Measurements from ENCODE around the gene SYCP2. TPM values are rescaled to one million over a fixed set of nuclear protein-coding genes. Genes with fewer than 3 reads are reported as not detected.

Gene SYCP2
- total RNA-seq, 1 donor from 2014 or later = 1.6 TPM

DNA sequence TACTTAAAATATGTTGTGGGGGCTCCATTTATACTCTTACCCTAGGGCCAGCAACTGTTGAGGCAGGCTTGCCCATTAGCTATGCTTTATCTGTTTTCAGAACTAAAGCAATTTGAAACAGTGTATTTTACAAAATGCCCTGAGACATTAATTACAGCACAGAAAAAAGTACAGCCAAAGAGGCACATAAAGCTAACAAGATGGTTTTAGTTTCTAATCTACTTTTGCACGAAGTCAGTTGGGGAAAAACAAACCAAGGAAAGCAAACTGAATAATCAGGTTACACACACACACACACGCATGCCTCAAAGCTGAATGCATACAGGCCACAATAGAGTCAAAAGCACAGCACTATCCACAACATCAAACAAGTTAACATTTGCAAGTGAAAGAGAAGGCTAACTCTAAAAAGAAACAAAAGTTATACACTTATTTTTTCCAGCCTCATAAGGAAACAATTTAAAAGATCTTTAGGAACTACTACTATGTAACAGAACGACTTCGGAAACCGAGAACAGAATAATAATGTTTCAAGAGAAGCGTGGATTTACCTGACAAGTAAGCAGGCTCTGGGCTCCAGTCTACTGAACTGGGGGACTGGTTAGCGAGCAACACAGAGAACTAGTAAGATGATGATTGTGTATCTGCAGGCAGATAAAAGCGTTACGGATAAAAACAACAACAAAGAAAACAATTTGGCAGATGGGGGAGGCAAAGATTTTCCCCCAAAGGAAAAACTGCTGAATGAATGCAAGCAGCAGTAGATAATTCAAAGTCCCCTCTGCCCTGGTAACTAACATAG, 1.7 kb downstream of the SYCP2 start:
- TF ChIP-seq, protein P1, sequence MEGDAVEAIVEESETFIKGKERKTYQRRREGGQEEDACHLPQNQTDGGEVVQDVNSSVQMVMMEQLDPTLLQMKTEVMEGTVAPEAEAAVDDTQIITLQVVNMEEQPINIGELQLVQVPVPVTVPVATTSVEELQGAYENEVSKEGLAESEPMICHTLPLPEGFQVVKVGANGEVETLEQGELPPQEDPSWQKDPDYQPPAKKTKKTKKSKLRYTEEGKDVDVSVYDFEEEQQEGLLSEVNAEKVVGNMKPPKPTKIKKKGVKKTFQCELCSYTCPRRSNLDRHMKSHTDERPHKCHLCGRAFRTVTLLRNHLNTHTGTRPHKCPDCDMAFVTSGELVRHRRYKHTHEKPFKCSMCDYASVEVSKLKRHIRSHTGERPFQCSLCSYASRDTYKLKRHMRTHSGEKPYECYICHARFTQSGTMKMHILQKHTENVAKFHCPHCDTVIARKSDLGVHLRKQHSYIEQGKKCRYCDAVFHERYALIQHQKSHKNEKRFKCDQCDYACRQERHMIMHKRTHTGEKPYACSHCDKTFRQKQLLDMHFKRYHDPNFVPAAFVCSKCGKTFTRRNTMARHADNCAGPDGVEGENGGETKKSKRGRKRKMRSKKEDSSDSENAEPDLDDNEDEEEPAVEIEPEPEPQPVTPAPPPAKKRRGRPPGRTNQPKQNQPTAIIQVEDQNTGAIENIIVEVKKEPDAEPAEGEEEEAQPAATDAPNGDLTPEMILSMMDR (conservative IDR thresholded peaks at IDR 0.05) = no peak
- Mint-ChIP-seq H3K27ac (peak overlapping the region; percentile 11), H3K9me3 (no peaks in the 10 kb centered on the region), H3K27me3 (peaks cover 3% of the 10 kb centered on the region), H3K36me3 (no peaks in the 10 kb centered on the region), H3K4me3 (peak overlapping the region; percentile 83), H3K4me1 (ENCODE audit: unreplicated experiment) (peaks cover 12% of the 10 kb centered on the region)
- no peak for DNase-seq (ENCODE audit: extremely low spot score, unreplicated experiment)

DNA sequence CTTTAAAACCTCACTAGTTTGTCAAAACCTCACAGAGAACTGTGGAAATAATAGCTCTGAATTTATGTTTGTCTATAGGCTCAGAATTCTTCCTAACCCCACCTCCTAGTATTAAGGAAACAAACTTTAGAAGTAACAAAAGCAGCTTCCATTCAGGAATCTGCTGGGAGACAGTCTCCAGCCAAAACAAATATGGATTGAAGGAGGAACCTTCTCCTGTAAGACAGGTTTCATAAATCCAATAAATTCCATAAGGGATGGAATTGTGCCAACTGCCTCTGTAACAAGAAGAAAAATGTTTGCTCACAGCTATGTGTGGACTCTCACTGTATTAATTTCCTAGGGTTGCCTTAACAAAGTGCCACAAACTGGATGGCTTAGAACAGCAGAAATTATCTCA, 7.5 kb downstream of the SYCP2 start:
- Mint-ChIP-seq H3K36me3 (no peaks in the 10 kb centered on the region), H3K4me1 (ENCODE audit: unreplicated experiment) (peaks cover 15% of the 10 kb centered on the region), H3K27ac (no peak overlapping the region), H3K4me3 (no peak overlapping the region), H3K9me3 (no peaks in the 10 kb centered on the region), H3K27me3 (no peaks in the 10 kb centered on the region)
- no peak for DNase-seq (ENCODE audit: extremely low spot score, unreplicated experiment)
- TF ChIP-seq, protein P1 (conservative IDR thresholded peaks at IDR 0.05) = no peak

DNA sequence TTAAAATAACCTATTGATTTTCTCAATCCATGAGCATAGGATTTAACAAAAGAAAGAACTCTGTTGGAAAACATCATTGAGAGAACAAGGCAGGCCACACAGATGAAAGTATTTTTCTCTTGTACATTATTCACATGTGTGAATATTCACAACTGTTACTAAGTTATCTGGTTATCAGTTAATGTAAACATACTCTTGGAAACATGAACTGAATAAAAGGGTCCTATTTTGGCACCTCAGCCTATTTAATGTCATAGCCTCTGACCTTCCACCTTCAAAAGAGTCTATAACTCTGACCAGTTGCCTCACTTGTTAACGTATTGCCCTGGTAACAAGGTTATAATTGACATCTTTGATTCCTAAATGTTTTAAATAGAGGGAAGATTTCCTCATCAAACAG, 8.1 kb downstream of the SYCP2 start:
- no peak for DNase-seq (ENCODE audit: extremely low spot score, unreplicated experiment)
- no peaks in the 10 kb centered on the region for H3K9me3 Mint-ChIP-seq
- TF ChIP-seq, protein P1 (conservative IDR thresholded peaks at IDR 0.05) = no peak
- H3K27ac Mint-ChIP-seq = no peak overlapping the region
- no peaks in the 10 kb centered on the region for H3K27me3 Mint-ChIP-seq
- H3K4me3 Mint-ChIP-seq = no peak overlapping the region
- no peaks in the 10 kb centered on the region for H3K36me3 Mint-ChIP-seq
- peaks cover 15% of the 10 kb centered on the region for H3K4me1 Mint-ChIP-seq (ENCODE audit: unreplicated experiment)

DNA sequence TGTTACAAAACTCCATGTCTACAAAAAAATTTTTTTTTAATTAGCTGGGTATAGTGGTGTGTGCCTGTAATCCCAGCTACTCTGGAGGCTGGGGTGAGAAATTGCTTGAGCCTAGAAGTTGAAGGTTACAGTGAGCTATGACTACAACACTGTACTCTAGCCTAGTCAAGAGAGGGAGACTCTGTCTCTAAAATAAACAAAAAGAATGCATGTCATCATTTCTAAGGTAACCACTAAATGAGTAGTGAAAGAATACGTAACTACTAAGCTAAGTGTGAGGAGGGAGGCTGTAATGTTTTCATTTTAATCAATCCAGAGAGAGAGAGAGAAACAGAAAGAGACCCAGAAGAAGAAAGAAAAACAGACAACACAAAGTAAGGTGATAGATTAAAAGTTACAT, 9.9 kb downstream of the SYCP2 start:
- Mint-ChIP-seq H3K27me3 (no peaks in the 10 kb centered on the region), H3K4me1 (ENCODE audit: unreplicated experiment) (peaks cover 15% of the 10 kb centered on the region), H3K27ac (no peak overlapping the region)

DNA sequence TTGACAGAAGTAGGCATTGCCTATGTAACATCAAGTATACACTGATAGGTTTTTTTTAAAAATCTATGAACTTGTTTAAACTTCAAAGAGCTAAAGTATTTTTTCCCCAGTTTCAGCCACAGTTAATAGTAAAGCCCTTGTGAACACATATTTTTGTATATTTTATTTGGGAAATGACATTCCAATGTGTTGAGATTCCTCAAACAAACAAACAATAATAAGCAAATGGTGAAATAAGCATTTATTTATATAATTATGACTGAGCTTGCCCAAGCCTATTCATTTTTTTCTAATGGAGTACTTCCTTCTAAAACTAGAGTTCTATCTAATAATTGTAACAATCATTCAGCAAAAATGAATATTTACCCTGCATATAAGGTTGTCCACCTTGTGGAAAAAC, 12.5 kb downstream of the SYCP2 start:
- H3K9me3 Mint-ChIP-seq = no peaks in the 10 kb centered on the region
- no peak for DNase-seq (ENCODE audit: extremely low spot score, unreplicated experiment)
- peaks cover 12% of the 10 kb centered on the region for H3K4me1 Mint-ChIP-seq (ENCODE audit: unreplicated experiment)

More for the DNA sequence above, 9.9 kb downstream of the SYCP2 start:
- DNase-seq (ENCODE audit: extremely low spot score, unreplicated experiment) = no peak
- Mint-ChIP-seq H3K9me3 (no peaks in the 10 kb centered on the region), H3K4me3 (no peak overlapping the region), H3K36me3 (no peaks in the 10 kb centered on the region)
- TF ChIP-seq, protein P1 (conservative IDR thresholded peaks at IDR 0.05) = no peak

More for the DNA sequence above, 12.5 kb downstream of the SYCP2 start:
- H3K36me3 Mint-ChIP-seq = no peaks in the 10 kb centered on the region
- no peak overlapping the region for H3K27ac Mint-ChIP-seq
- H3K27me3 Mint-ChIP-seq = no peaks in the 10 kb centered on the region
- no peak overlapping the region for H3K4me3 Mint-ChIP-seq
- TF ChIP-seq, protein P1 (conservative IDR thresholded peaks at IDR 0.05) = no peak
